Stimulated activated CD4-positive, alpha-beta T cell treated with anti-CD3 and anti-CD28 coated beads, Interleukin-2, amount 100 ng/mL, for 48 hours (primary cell): ENCODE results near the gene RAB11B.
"Not testable (repeated sequence)": the region's sequence is repeated elsewhere in the genome, so short reads cannot be mapped to it uniquely, and the experiment has no call there.

Experiments
- DNase-seq, 2 donors: peaks; one replicate each; pipeline ENCODE4 v3.0.0-alpha.2; 2020

The RAB11B gene

GRCh38 chr19:8441725-8442544, 51.8 kb downstream of the RAB11B start:
- DNase-seq: no peak

GRCh38 chr19:8444140-8444676, 54.0 kb downstream of the RAB11B start:
- DNase-seq: not testable (repeated sequence)

GRCh38 chr19:8444677-8445487, 54.7 kb downstream of the RAB11B start, which contains the start of gene HNRNPM:
HNRNPM (plus strand) TSS chr19:8444975; CDS start chr19:8444999, 24 bp downstream.
- peak; percentile 100 for DNase-seq

DNA sequence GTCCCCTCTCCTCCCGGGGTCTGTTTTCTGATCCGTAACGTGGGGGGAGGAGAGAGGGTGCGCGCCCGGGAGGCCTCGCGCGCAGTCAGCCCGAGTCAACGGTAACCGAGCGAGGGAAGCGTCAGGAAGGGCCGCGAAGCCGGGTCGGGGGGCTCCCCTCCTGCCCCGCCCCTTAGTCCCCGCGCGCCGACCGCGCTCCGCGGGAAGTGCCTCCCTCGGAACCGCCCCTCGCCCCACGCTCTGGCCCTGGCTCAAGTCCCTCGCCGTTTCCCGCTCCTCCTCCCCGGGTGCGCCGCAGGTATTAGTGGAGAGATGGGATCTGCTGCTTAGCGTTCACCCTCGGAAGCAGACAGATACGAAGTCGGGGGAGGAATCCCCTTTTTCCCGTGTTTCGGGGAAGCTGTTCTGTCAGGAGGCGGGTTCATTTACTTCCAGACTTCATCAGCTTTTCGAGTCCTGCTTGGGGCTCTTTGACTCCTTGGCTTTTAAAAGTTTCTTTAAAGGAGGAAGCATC, 55.4 kb downstream of the RAB11B start:
- DNase-seq: peak; percentile 41 to 42

DNA sequence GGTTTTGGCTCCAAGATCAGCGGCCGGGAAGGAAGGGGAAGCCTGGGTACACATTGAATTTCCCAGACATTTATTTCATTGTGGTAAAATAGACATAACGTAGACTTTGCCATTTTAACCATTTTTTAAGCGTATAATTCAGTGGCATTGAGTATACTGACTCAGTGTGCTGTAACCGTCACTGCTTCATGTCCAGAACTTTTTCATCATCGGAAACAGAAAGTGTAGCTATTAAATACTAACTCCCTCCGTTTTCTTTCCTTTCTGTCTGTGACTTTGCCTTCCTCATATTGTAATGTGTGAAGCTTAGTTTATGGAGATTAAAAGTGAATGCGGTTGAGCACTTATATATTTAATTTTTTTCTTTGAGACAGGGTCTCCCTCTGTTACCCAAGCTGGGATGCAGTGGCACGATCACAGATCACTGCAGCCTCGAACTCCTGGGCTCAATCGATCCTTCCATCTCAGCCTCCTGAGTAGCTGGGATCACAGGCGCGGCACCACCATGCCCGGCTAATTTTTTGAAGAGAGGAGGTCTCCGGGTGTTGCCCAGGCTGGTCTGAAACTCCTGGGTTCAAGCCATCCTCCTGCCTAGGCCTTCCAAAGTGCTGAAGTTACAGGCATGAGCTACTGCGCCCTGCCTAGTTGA, 56.0 kb downstream of the RAB11B start:
- DNase-seq: no peak

DNA sequence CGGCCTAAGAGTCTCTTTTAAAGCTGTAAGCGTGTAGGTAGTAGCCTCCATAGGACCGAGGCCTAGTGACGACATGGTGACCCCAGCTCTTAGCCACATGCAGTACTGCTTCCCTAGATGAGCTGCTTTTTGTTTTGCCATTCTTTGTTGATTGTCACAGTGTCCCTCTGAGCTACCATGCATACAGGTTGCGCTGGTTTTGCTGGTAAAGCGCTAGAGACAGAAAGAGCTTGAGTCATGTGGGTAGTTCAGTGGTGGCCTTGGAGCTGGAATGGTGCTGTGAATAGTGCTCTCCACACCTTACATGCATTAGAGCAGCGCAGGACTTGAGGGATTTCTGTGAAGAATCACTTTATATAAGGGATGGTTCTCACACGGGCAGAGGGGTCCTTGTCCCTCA, 59.7 kb downstream of the RAB11B start:
- DNase-seq: no peak

- no peak for DNase-seq
Observed at GRCh38 chr19:8451377-8451776, 61.2 kb downstream of the RAB11B start.

DNA sequence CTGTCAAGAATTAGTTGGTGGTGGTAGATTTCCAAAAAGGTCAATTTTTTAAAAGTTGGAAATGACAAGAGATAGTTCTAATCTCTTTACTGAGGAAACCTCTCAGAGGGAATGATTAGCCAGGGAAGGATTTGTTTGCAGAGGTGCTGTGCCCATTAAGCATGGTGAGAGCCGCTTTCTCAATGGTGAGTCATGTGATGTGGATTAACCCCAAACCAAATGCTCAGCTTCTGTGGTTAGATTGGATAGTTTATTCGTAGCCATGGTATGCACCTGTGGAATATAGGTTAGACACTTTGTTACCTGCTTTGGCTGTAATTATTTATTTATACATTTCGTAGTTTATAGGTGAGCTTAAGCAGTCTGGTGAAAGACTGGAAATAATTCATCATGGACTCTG, 61.7 kb downstream of the RAB11B start:
- no peak for DNase-seq

GRCh38 chr19:8452446-8453123, 62.4 kb downstream of the RAB11B start:
- no peak for DNase-seq

DNA sequence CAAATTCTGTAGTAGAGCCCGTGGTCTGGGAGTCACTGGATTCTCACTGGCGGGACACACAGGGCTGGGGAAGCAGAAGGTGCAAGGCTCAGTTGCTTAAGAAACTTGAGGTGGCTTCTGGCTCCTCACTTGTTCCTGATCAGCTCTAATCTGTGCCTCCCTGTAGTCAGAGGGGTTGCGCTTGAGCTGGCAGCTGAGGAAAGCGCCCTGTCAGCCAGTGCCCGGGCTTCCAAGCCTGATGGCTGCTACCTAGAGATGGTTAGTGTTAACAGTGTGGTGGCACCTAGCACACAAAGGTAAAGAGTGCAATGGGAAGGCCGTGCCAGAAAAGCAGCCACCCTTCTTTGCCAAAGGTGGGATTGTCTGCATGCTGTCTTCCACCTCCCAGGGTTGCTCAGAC, 63.5 kb downstream of the RAB11B start:
- DNase-seq: no peak
